Measurements from ENCODE around the gene DPAGT1. TPM values are rescaled to one million over a fixed set of nuclear protein-coding genes. Genes with fewer than 3 reads are reported as not detected.
"Not testable (repeated sequence)": the region's sequence is repeated elsewhere in the genome, so short reads cannot be mapped to it uniquely, and the experiment has no call there.

DPAGT1 gene
- total and polyA plus RNA-seq, 8 donors = 42.7 to 56.2 (median 49.6) TPM

DNA sequence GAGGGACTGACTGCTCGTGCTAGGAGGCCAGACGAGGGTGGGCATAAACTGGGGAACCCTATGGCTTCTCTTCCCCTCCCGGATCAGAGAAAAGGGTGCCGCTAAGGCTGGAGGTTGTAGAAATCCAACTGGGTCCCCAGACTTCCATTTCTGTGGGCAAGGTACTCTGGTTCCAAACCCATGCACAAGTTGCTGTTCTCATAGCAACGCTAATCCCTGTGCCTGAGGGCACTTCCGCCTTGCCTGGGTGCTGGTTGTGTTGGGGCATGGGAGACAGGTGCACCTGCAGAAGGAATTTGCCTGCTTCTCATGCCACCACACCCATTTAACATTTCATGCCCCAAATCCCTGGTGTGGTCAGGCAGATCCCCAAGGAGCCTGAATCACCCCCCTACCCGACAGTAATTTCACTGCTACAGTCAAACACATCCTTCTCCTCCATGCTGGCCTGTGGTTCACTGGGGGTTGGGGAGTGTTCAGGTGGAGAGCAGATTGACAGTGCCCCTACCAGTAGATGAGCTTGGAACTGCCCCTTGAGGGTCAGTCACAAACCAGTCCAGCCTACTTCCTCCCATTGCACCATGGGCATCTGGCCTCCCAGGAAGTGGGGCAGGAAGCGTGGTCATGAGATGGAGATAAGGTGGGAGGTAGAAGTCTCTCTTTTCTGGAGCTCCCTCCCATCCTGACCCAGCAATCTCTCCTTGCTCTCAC, 6.6 kb upstream of the DPAGT1 start:
- Histone ChIP-seq H3K27ac (peak overlapping the region in 1 of 2 donors; percentile 86), H3K4me3 (peak overlapping the region; percentile 91 to 98), H3K9me3 (no peaks in the 10 kb centered on the region), H3K4me1 (peaks cover 19 to 39% of the 10 kb centered on the region in 2 donors), H3K36me3 (peaks cover 0 to 31% of the 10 kb centered on the region in 2 donors), H3K27me3 (no peaks in the 10 kb centered on the region)
- ATAC-seq (peak; percentile 33), DNase-seq (no peak)
- TF ChIP-seq CTCF (IDR thresholded peaks at IDR 0.05) = no peak
- intact Hi-C loops (cut with DNase I) = no loop called here

DNA sequence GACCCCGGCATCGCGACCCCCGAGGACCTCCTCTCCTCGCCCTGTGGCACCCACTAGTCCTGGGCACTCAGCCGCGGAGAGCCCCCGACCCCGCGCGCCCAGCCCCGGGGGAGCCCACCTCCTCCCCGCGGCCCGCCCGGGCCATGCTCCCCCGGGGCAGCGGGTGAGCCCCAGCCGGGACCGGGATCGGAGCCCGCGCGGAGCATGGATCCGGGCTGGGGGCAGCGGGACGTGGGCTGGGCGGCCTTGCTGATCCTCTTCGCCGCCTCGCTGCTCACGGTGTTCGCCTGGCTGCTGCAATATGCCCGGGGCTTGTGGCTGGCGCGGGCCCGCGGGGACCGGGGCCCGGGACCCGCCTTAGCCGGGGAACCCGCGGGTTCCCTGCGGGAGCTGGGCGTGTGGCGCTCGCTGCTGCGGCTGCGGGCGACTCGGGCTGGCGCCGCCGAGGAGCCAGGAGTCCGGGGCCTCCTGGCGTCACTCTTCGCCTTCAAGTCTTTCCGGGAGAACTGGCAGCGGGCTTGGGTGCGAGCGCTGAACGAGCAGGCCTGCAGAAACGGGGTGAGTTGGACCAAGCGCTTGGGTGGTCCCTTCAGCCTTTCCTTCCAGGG, 6.0 kb upstream of the DPAGT1 start:
- H3K4me1 ChIP-seq = peaks cover 23 to 45% of the 10 kb centered on the region in 2 donors
- H3K4me3 ChIP-seq = peak overlapping the region; percentile 91 to 98
- peaks cover 0 to 24% of the 10 kb centered on the region in 2 donors for H3K36me3 ChIP-seq
- no peaks in the 10 kb centered on the region for H3K9me3 ChIP-seq
- H3K27ac ChIP-seq = peak overlapping the region; percentile 35 to 86
- intact Hi-C loops (cut with DNase I) = no loop called here
- no peaks in the 10 kb centered on the region for H3K27me3 ChIP-seq
- peak; percentile 17 for ATAC-seq
- DNase-seq = peak in 1 of 4 donors; percentile 86
- no peak for TF ChIP-seq CTCF (IDR thresholded peaks at IDR 0.05)

DNA sequence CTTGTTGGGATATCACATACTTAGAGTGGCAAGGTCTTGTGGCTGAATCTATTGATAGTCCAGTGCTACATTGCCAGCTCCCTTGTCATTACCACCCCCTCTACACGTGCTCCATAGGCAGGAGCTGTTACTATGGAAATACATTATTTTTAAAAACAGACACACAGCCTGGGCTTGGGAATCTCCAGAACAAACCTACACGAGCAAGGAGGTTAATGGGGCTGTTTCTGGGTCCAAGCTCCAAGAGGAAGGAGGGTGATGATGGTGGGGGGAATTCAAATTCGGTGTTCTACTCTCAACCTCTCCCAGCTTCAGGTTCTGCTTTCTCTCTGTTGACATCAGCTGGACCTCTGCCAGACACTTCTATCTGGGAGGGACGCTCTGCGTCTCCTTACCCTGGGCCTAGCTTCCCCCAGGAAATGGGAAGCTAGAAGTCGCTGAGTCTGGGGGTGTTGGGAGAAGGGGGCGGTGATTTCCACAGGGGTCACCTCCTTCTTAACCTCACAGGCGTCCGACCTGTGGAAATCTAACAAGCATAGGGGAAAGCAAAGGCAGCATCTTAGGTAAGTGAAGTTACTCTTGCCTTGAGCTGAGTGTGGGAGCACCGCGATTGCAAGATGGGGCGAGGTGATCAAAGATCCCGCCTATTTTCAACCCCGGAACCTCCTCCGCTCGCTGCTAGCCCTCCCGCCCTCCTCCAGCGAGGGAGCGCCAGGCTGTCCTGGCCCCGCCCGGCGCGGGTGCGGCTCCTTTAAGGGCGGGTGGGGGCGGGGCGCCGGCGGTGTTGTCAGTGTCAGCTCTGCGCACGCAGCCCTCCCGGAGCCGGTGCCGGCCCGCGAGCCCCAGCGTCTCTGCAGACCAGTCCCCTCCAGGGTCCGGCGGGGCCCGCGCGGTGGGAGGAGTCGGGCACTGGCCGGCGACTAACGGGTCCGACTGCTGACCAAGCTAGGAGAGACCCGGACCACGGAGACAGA, 5.2 kb upstream of the DPAGT1 start, which contains the start of gene C2CD2L:
TSS of gene C2CD2L (plus strand) at position 781 of the 974 bp plus-strand sequence. CDS start 398 bp downstream, outside the sequence.
- peak; percentile 76 to 98 (median 93) for DNase-seq
- Histone ChIP-seq H3K9me3 (no peaks in the 10 kb centered on the region), H3K4me3 (peak within 1 kb of the TSS; percentile 91 to 98), H3K36me3 (peaks cover 0 to 16% of the 10 kb centered on the region in 2 donors), H3K27me3 (no peaks in the 10 kb centered on the region), H3K4me1 (peaks cover 23 to 48% of the 10 kb centered on the region in 2 donors), H3K27ac (peak within 1 kb of the TSS; percentile 82 to 86)
- TF ChIP-seq CTCF (IDR thresholded peaks at IDR 0.05) = no peak
- intact Hi-C loops (cut with DNase I) = no loop called here
- peak; percentile 93 for ATAC-seq

DNA sequence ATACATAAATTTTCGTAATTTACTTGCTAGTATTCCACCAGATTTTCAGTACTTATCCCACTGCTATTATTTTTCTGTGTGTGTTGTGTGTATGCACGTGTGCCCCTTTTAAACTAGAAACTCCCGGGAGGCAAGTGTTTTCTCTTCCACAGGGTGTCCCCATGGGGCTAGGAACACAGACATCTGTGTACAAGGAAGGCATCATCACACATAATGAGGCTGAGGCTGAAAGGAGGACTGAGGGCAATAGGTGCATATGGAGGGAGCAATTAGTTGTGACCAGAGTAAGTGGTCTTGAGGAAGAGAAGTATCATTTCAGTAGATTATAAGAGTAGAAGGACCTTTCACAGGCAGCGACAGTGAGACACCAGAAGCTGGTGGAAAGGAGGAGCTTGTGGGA, 2.1 kb upstream of the DPAGT1 start:
- no peak overlapping the region for H3K27ac ChIP-seq
- no peaks in the 10 kb centered on the region for H3K9me3 ChIP-seq
- peaks cover 26 to 55% of the 10 kb centered on the region in 2 donors for H3K4me1 ChIP-seq
- no peak overlapping the region for H3K4me3 ChIP-seq
- ATAC-seq = no peak
- DNase-seq = no peak
- intact Hi-C loops (cut with DNase I) = no loop called here
- no peaks in the 10 kb centered on the region for H3K36me3 ChIP-seq
- H3K27me3 ChIP-seq = no peaks in the 10 kb centered on the region
- TF ChIP-seq CTCF (IDR thresholded peaks at IDR 0.05) = no peak

- peak in 1 of 4 donors; percentile 21 for DNase-seq
- Histone ChIP-seq H3K4me3 (peak overlapping the region in 1 of 2 donors; percentile 87), H3K27ac (peak overlapping the region; percentile 92 to 95), H3K4me1 (peaks cover 22 to 49% of the 10 kb centered on the region in 2 donors)
- H3K9me3 ChIP-seq; H3K36me3 ChIP-seq; H3K27me3 ChIP-seq; intact Hi-C loops (cut with DNase I); ATAC-seq: not testable (repeated sequence)
Measured at GRCh38 chr11:119103161-119103664, 1.6 kb upstream of the DPAGT1 start.
